IMR-90 (cell line): Measurements from ENCODE around the gene SPAG9. TPM values are rescaled to one million over a fixed set of nuclear protein-coding genes. Genes with fewer than 3 reads are reported as not detected.

Source experiments
- ATAC-seq: fragments of 200-7000 bp; cut with Tn5 transposase; 2 replicates; pipeline ENCODE4 v1.9.1; 2020; ENCODE audit warnings: low read depth, mild to moderate bottlenecking, moderate library complexity
- BruUV-seq: library from RNA; stranded (reverse); fragments of 400-500 nt; replicated peaks from 2 replicates; lab custom pipeline; 2021; lab: Mats Ljungman, UMichigan
- CTCF ChIA-PET: fragments of 300-600 bp; formaldehyde crosslinking; extraction: SDS; loops from one replicate; lab custom pipeline; 2021; ENCODE audit warnings: antibody characterized with exemption; lab: Yijun Ruan, JAX
- POLR2A ChIA-PET: fragments of 300-600 bp; sonication (Branson Sonifier 250); formaldehyde crosslinking; loops from one replicate; lab custom pipeline; 2022; ENCODE audit warnings: antibody characterized with exemption; ENCODE audit not compliant: unreplicated experiment; lab: Charles Lee
- DNase-seq: peaks from one replicate; pipeline ENCODE4 v3.0.0; 2013
- H2AFZ ChIP-seq: replicated peaks from 2 replicates; pipeline ENCODE3; 2013; ENCODE audit warnings: low read length, mild to moderate bottlenecking; ENCODE audit not compliant: poor library complexity
- H2AK5ac ChIP-seq: 2 replicates; pipeline ENCODE4 v1.6.1; 2013; ENCODE audit warnings: low read depth, low read length, inconsistent platforms
- H2AK9ac ChIP-seq: replicated peaks from 2 replicates; pipeline ENCODE3; 2013; ENCODE audit warnings: mild to moderate bottlenecking, low read depth, low read length, moderate library complexity; ENCODE audit not compliant: poor library complexity
- H2BK120ac ChIP-seq: 2 replicates; pipeline ENCODE4 v1.6.1; 2013; ENCODE audit warnings: low read depth, low read length, inconsistent platforms
- H2BK15ac ChIP-seq: 3 replicates; pipeline ENCODE4 v1.6.1; 2013; ENCODE audit warnings: low read depth, low read length, inconsistent platforms
- H2BK20ac ChIP-seq: 2 replicates; pipeline ENCODE4 v1.6.1; 2013; ENCODE audit warnings: low read depth, mild to moderate bottlenecking, inconsistent platforms, low read length, moderate library complexity
- H2BK5ac ChIP-seq: 2 replicates; pipeline ENCODE4 v1.6.1; 2013; ENCODE audit warnings: mild to moderate bottlenecking, low read depth, low read length, inconsistent platforms; ENCODE audit not compliant: poor library complexity, severe bottlenecking
- H3K14ac ChIP-seq: replicated peaks from 2 replicates; pipeline ENCODE4 v1.6.1; 2013; ENCODE audit warnings: low read depth, low read length, inconsistent platforms
- H3K18ac ChIP-seq: 2 replicates; pipeline ENCODE4 v1.6.1; 2013; ENCODE audit warnings: low read depth, low read length, control low read depth
- H3K23ac ChIP-seq: 2 replicates; pipeline ENCODE4 v1.6.1; 2013; ENCODE audit warnings: low read depth, low read length, inconsistent platforms
- H3K27ac ChIP-seq: 2 replicates; pipeline ENCODE4 v1.5.1; 2013; ENCODE audit warnings: mild to moderate bottlenecking, control low read depth, low read length; ENCODE audit not compliant: insufficient read depth
- H3K27me3 ChIP-seq: 2 replicates; pipeline ENCODE4 v1.6.1; 2013; ENCODE audit warnings: low read length; ENCODE audit not compliant: control insufficient read depth, insufficient read depth
- H3K36me3 ChIP-seq: 2 replicates; pipeline ENCODE4 v1.6.1; 2013; ENCODE audit warnings: low read length, mixed read lengths; ENCODE audit not compliant: control insufficient read depth, insufficient read depth
- H3K4ac ChIP-seq: 2 replicates; pipeline ENCODE4 v1.6.1; 2013; ENCODE audit warnings: low read depth, low read length, inconsistent platforms
- H3K4me1 ChIP-seq: 2 replicates; pipeline ENCODE4 v1.6.1; 2013; ENCODE audit warnings: low read length, mixed read lengths; ENCODE audit not compliant: control insufficient read depth, insufficient read depth
- H3K4me2 ChIP-seq: 2 replicates; pipeline ENCODE4 v1.6.1; 2013; ENCODE audit warnings: low read depth, mild to moderate bottlenecking, control low read depth, low read length, moderate library complexity
- H3K4me3 ChIP-seq: 2 replicates; pipeline ENCODE4 v1.5.1; 2013; ENCODE audit warnings: low read depth, mild to moderate bottlenecking, control low read depth, low read length, moderate library complexity; ENCODE audit not compliant: insufficient read depth
- H3K56ac ChIP-seq: 2 replicates; pipeline ENCODE4 v1.6.1; 2013; ENCODE audit warnings: low read length, inconsistent platforms; ENCODE audit not compliant: insufficient read depth; ENCODE audit errors: extremely low read depth
- H3K79me1 ChIP-seq, 2 experiments: 2 replicates each; pipeline ENCODE4 v1.6.1; 2013; ENCODE audit warnings: low read length in 2 of 2, inconsistent platforms in 1 of 2, low read depth in 1 of 2
- H3K9ac ChIP-seq: 2 replicates; pipeline ENCODE4 v1.6.1; 2013; ENCODE audit warnings: low read depth, low read length, control low read depth
- H3K9me1 ChIP-seq: 2 replicates; pipeline ENCODE4 v1.6.1; 2013; ENCODE audit warnings: low read length, inconsistent platforms; ENCODE audit not compliant: insufficient read depth
- H3K9me3 ChIP-seq: 2 replicates; pipeline ENCODE4 v1.6.1; 2013; ENCODE audit warnings: low read length; ENCODE audit not compliant: control insufficient read depth, insufficient read depth
- H4K20me1 ChIP-seq: 2 replicates; pipeline ENCODE4 v1.6.1; 2013; ENCODE audit warnings: low read length, inconsistent platforms; ENCODE audit not compliant: insufficient read depth
- H4K5ac ChIP-seq: 2 replicates; pipeline ENCODE4 v1.6.1; 2013; ENCODE audit warnings: mild to moderate bottlenecking, low read depth, low read length, control low read depth
- H4K8ac ChIP-seq, 2 experiments: 2 replicates each; pipeline ENCODE4 v1.6.1; 2013; ENCODE audit warnings: low read depth in 2 of 2, low read length in 2 of 2, control low read depth in 1 of 2, inconsistent platforms in 1 of 2
- H4K91ac ChIP-seq: 2 replicates; pipeline ENCODE4 v1.6.1; 2013; ENCODE audit warnings: low read depth, low read length, inconsistent platforms; ENCODE audit not compliant: insufficient read depth
- CHD1 ChIP-seq: IDR thresholded peaks from 2 replicates; pipeline ENCODE4 v1.6.1; 2012; ENCODE audit warnings: low read depth, low read length, improper control_type of control experiment
- CTCF ChIP-seq: conservative IDR thresholded peaks from 2 replicates; pipeline ENCODE4 v1.5.1; 2012; ENCODE audit warnings: mild to moderate bottlenecking, low read depth, low read length, improper control_type of control experiment
- FOS ChIP-seq: fragments of 150-350 bp; IDR thresholded peaks from 2 replicates; pipeline ENCODE4 v1.6.1; 2016; ENCODE audit warnings: low read depth, low read length
- MAZ ChIP-seq: IDR thresholded peaks from 2 replicates; pipeline ENCODE4 v1.6.1; 2012; ENCODE audit warnings: low read depth, mild to moderate bottlenecking, low read length, improper control_type of control experiment, moderate library complexity, borderline replicate concordance
- MXI1 ChIP-seq: IDR thresholded peaks from 2 replicates; pipeline ENCODE4 v1.6.1; 2012; ENCODE audit warnings: low read depth, mild to moderate bottlenecking, low read length, moderate library complexity, borderline replicate concordance
- NFE2L2 ChIP-seq: fragments of 150-350 bp; IDR thresholded peaks from 2 replicates; pipeline ENCODE4 v1.6.1; 2016; ENCODE audit warnings: low read depth, mild to moderate bottlenecking, low read length
- RAD21 ChIP-seq: IDR thresholded peaks from 2 replicates; pipeline ENCODE4 v1.6.1; 2012; ENCODE audit warnings: low read length, improper control_type of control experiment
- RCOR1 ChIP-seq: IDR thresholded peaks from 2 replicates; pipeline ENCODE4 v1.6.1; 2012; ENCODE audit warnings: mild to moderate bottlenecking, low read length, improper control_type of control experiment; ENCODE audit not compliant: insufficient replicate concordance
- RFX5 ChIP-seq: IDR thresholded peaks from 2 replicates; pipeline ENCODE4 v1.8.0; 2012; ENCODE audit warnings: low read depth, mild to moderate bottlenecking, low read length, moderate library complexity
- SMC3 ChIP-seq: fragments of 150-350 bp; IDR thresholded peaks from 2 replicates; pipeline ENCODE4 v1.6.1; 2016; ENCODE audit warnings: low read depth, mild to moderate bottlenecking, antibody characterized with exemption, low read length, moderate library complexity
- USF2 ChIP-seq: fragments of 150-350 bp; IDR thresholded peaks from 2 replicates; pipeline ENCODE4 v1.6.1; 2017; ENCODE audit warnings: mild to moderate bottlenecking, antibody characterized with exemption, low read length, low read depth
- WGBS, 2 experiments: methylation state at CpG; one replicate each; pipeline versions ENCODE4 v1.1.5 to v1.1.7; 2013; ENCODE audit warnings: missing lambda C conversion rate in 2 of 2; ENCODE audit not compliant: insufficient read length in 1 of 2; ENCODE audit errors: extremely low coverage in 2 of 2; 5-methylcytosine and 5-hydroxymethylcytosine counted together
- dilution Hi-C: fragments of 300-500 bp; cut with HindIII; formaldehyde crosslinking; loops from one replicate; pipeline ENCODE4 v1.14.3; 2018; ENCODE audit warnings: low sequenced_read_pairs; ENCODE audit not compliant: unreplicated experiment
- in situ Hi-C: fragments of 300-500 bp; cut with MboI; formaldehyde crosslinking; loops from 3 replicates; pipeline ENCODE4 v1.14.3; 2019; ENCODE audit warnings: low sequenced_read_pairs, inconsistent platforms, mixed read lengths
- intact Hi-C: fragments of 100-400 bp; cut with micrococcal nuclease; formaldehyde crosslinking; loops from 2 replicates; pipeline ENCODE4 v1.10.0; 2022
- polyA plus RNA-seq, 3 experiments: library from polyadenylated mRNA; depleted of rRNA; stranded (reverse); fragments of >200 nt; gene quantifications; 2 replicates each; pipeline ENCODE4 v1.2.3, GENCODE V29; 2012; ENCODE audit warnings: low replicate concordance in 1 of 3
- total RNA-seq: library from RNA; depleted of rRNA; stranded (reverse); fragments of >200 nt; gene quantifications from 2 replicates; pipeline ENCODE4 v1.2.3, GENCODE V29; 2012

SPAG9 gene
- total and polyA plus RNA-seq, 2 of the 4 experiments (the other 2 are of a cell fraction) = 26.7 to 75.5 TPM

- TF ChIP-seq FOS (no peak), SMC3 (peak; percentile 65), RFX5 (no peak)
Measured at GRCh38 chr17:51056813-51057510, 63.7 kb downstream of the SPAG9 start (continued).

- TF ChIP-seq RAD21 = no peak
- TF ChIP-seq MXI1 = no peak
- no peak for TF ChIP-seq RCOR1
- TF ChIP-seq CTCF = no peak
- no peak for TF ChIP-seq CHD1
- no peak for TF ChIP-seq NFE2L2
- no peak for TF ChIP-seq SMC3
- no peak for TF ChIP-seq MAZ
- no peak for TF ChIP-seq FOS
- no peak for TF ChIP-seq USF2
- Histone ChIP-seq H2BK20ac (no peak overlapping the region), H3K23ac (no peak overlapping the region), H4K5ac (no peak overlapping the region), H3K4ac (no peak overlapping the region), H3K9me1 (peaks cover 2% of the 10 kb centered on the region), H3K79me1 (peaks cover 16 to 44% of the 10 kb centered on the region in 2 experiments), H3K27me3 (no peaks in the 10 kb centered on the region), H3K18ac (no peak overlapping the region), H3K4me3 (no peak overlapping the region), H3K9ac (no peak overlapping the region), H4K8ac (no peak overlapping the region), H3K4me2 (no peak overlapping the region), H3K36me3 (no peaks in the 10 kb centered on the region), H2BK120ac (no peak overlapping the region), H3K14ac (no peak overlapping the region), H2AK9ac (no peak overlapping the region), H3K56ac (no peak overlapping the region), H2BK15ac (no peak overlapping the region), H2AK5ac (no peak overlapping the region), H2AFZ (no peak overlapping the region), H3K9me3 (no peaks in the 10 kb centered on the region), H4K20me1 (peaks cover 10% of the 10 kb centered on the region), H3K4me1 (peaks cover 8% of the 10 kb centered on the region), H3K27ac (no peak overlapping the region), H4K91ac (no peak overlapping the region), H2BK5ac (no peak overlapping the region)
- BruUV-seq = no TSS peak
- intact Hi-C loops = no loop called here
- DNase-seq (no peak), ATAC-seq (no peak)
- CTCF ChIA-PET = interaction anchor here (0.6 kb wide), 1 partner anchor 54 kb away, joined by 3 read pairs; no protein-coding TSS in a partner anchor
- in situ Hi-C loops = no loop called here
- WGBS, 2 experiments = no CpG with 5 or more reads among the region's 4 CpGs
- POLR2A ChIA-PET = no interaction called here
- dilution Hi-C loops = no loop called here
Measured at GRCh38 chr17:51054748-51055147, 65.9 kb downstream of the SPAG9 start.
